Small intestine (tissue), 4 donors: ENCODE data around the gene ADGRD1. TPM values are rescaled to one million over a fixed set of nuclear protein-coding genes. Genes with fewer than 3 reads are reported as not detected.

Experiments
- polyA plus RNA-seq, 4 donors: library from polyadenylated mRNA; stranded (reverse) in 3 of 4; unstranded in 1 of 4; fragments of 200-250 nt in 3 of 4; fragments of 120-200 nt in 1 of 4; gene quantifications; one replicate each; pipeline versions ENCODE4 v1.2.1 to v1.2.3, GENCODE V29; 2013
- donor health status: healthy with polysubstance abuse.
- donor health status: Bipolar disorder and iron deficiency.
- donor health status: healthy.

The ADGRD1 gene
- polyA plus RNA-seq, 4 donors = 0.54 to 87.7 (median 9.3) TPM; not detected in 1

Other genes starting within 250 kb of the ADGRD1 start
- 10 to 100 TPM in 1 of 4 donors, 1 to 10 TPM in 1, under 1 TPM in 2; 0.22 to 12.2 (median 2.3) TPM for gene RIMBP2, start 237.6 kb upstream of the ADGRD1 start, polyA plus RNA-seq
- 10 to 100 TPM in 1 of 4 donors, 1 to 10 TPM in 2, under 1 TPM in 1; 0.45 to 10.0 (median 4.5) TPM for gene STX2, start 114.7 kb upstream of the ADGRD1 start, polyA plus RNA-seq
- gene RAN, start 81.8 kb upstream of the ADGRD1 start, polyA plus RNA-seq = 100 to 1,000 TPM; 241 to 577 (median 378) TPM